Mucosa of stomach (tissue), 1 donor: ENCODE data around the gene CYTH4.

Experiments used
- H3K27me3 ChIP-seq: one replicate; pipeline ENCODE4 v1.7.0; 2013; ENCODE audit warnings: mild to moderate bottlenecking, low read length; ENCODE audit not compliant: control insufficient read depth, insufficient read depth
- H3K36me3 ChIP-seq: one replicate; pipeline ENCODE4 v1.7.0; 2013; ENCODE audit warnings: low read length; ENCODE audit not compliant: control insufficient read depth, insufficient read depth
- H3K4me1 ChIP-seq: one replicate; pipeline ENCODE4 v1.7.0; 2013; ENCODE audit warnings: mild to moderate bottlenecking, low read length; ENCODE audit not compliant: control insufficient read depth, insufficient read depth
- H3K4me3 ChIP-seq: one replicate; pipeline ENCODE4 v1.7.0; 2013; ENCODE audit warnings: low read length
- H3K9ac ChIP-seq: one replicate; pipeline ENCODE4 v1.7.0; 2013; ENCODE audit warnings: mild to moderate bottlenecking, low read length, moderate library complexity
- H3K9me3 ChIP-seq: one replicate; pipeline ENCODE4 v1.7.0; 2013; ENCODE audit warnings: mild to moderate bottlenecking, low read length, moderate library complexity; ENCODE audit not compliant: control insufficient read depth
- donor health status: Pancreatic carcinoma.

The CYTH4 gene

GRCh38 chr22:37310815-37311595 lies 28.7 kb downstream of the CYTH4 start:
- peaks cover 19% of the 10 kb centered on the region for H3K4me1 ChIP-seq
- H3K27me3 ChIP-seq: no peaks in the 10 kb centered on the region
- H3K9me3 ChIP-seq: no peaks in the 10 kb centered on the region
- H3K9ac ChIP-seq: no peak overlapping the region
- H3K36me3 ChIP-seq: no peaks in the 10 kb centered on the region
- no peak overlapping the region for H3K4me3 ChIP-seq

- no peaks in the 10 kb centered on the region for H3K9me3 ChIP-seq
- H3K27me3 ChIP-seq: no peaks in the 10 kb centered on the region
- H3K36me3 ChIP-seq: no peaks in the 10 kb centered on the region
- no peak overlapping the region for H3K9ac ChIP-seq
- H3K4me3 ChIP-seq: no peak overlapping the region
- H3K4me1 ChIP-seq: peaks cover 16% of the 10 kb centered on the region
Observed at GRCh38 chr22:37311761-37312312, 29.5 kb downstream of the CYTH4 start.

GRCh38 chr22:37312549-37313183 lies 30.4 kb downstream of the CYTH4 start:
- no peak overlapping the region for H3K4me3 ChIP-seq
- no peaks in the 10 kb centered on the region for H3K27me3 ChIP-seq
- peaks cover 13% of the 10 kb centered on the region for H3K4me1 ChIP-seq
- H3K9me3 ChIP-seq: no peaks in the 10 kb centered on the region
- no peak overlapping the region for H3K9ac ChIP-seq
- no peaks in the 10 kb centered on the region for H3K36me3 ChIP-seq

GRCh38 chr22:37313376-37314314 lies 31.3 kb downstream of the CYTH4 start:
- H3K9ac ChIP-seq: no peak overlapping the region
- H3K9me3 ChIP-seq: no peaks in the 10 kb centered on the region
- H3K27me3 ChIP-seq: no peaks in the 10 kb centered on the region
- no peak overlapping the region for H3K4me3 ChIP-seq
- no peaks in the 10 kb centered on the region for H3K36me3 ChIP-seq
- peaks cover 7% of the 10 kb centered on the region for H3K4me1 ChIP-seq

- H3K36me3 ChIP-seq: no peaks in the 10 kb centered on the region
- H3K4me1 ChIP-seq: peaks cover 7% of the 10 kb centered on the region
- H3K4me3 ChIP-seq: no peak overlapping the region
- H3K9me3 ChIP-seq: no peaks in the 10 kb centered on the region
- no peaks in the 10 kb centered on the region for H3K27me3 ChIP-seq
- no peak overlapping the region for H3K9ac ChIP-seq
Observed at GRCh38 chr22:37314315-37315074, 32.2 kb downstream of the CYTH4 start.

- H3K4me1 ChIP-seq: peaks cover 15% of the 10 kb centered on the region
- H3K36me3 ChIP-seq: no peaks in the 10 kb centered on the region
- H3K9ac ChIP-seq: no peak overlapping the region
- no peak overlapping the region for H3K4me3 ChIP-seq
- no peaks in the 10 kb centered on the region for H3K9me3 ChIP-seq
- H3K27me3 ChIP-seq: no peaks in the 10 kb centered on the region
Observed at GRCh38 chr22:37316405-37316804, 34.1 kb downstream of the CYTH4 start.

- no peaks in the 10 kb centered on the region for H3K36me3 ChIP-seq
- no peak overlapping the region for H3K9ac ChIP-seq
- H3K4me3 ChIP-seq: no peak overlapping the region
- peaks cover 18% of the 10 kb centered on the region for H3K4me1 ChIP-seq
- no peaks in the 10 kb centered on the region for H3K9me3 ChIP-seq
- no peaks in the 10 kb centered on the region for H3K27me3 ChIP-seq
Observed at GRCh38 chr22:37316875-37317371, 34.6 kb downstream of the CYTH4 start.

- Histone ChIP-seq H3K36me3 (no peaks in the 10 kb centered on the region), H3K4me3 (no peak overlapping the region), H3K4me1 (peaks cover 25% of the 10 kb centered on the region), H3K9me3 (no peaks in the 10 kb centered on the region), H3K27me3 (no peaks in the 10 kb centered on the region), H3K9ac (no peak overlapping the region)
Observed at GRCh38 chr22:37317698-37318210, 35.4 kb downstream of the CYTH4 start.

- H3K9ac ChIP-seq: no peak overlapping the region
- H3K27me3 ChIP-seq: no peaks in the 10 kb centered on the region
Observed at GRCh38 chr22:37318364-37319109, 36.2 kb downstream of the CYTH4 start.

GRCh38 chr22:37319469-37319868 lies 37.2 kb downstream of the CYTH4 start:
- no peaks in the 10 kb centered on the region for H3K9me3 ChIP-seq
- no peaks in the 10 kb centered on the region for H3K27me3 ChIP-seq
- H3K4me1 ChIP-seq: peaks cover 36% of the 10 kb centered on the region
- H3K36me3 ChIP-seq: no peaks in the 10 kb centered on the region
- H3K9ac ChIP-seq: no peak overlapping the region
- H3K4me3 ChIP-seq: no peak overlapping the region

More at GRCh38 chr22:37318364-37319109, 36.2 kb downstream of the CYTH4 start:
- H3K9me3 ChIP-seq: no peaks in the 10 kb centered on the region
- peaks cover 29% of the 10 kb centered on the region for H3K4me1 ChIP-seq
- no peak overlapping the region for H3K4me3 ChIP-seq
- no peaks in the 10 kb centered on the region for H3K36me3 ChIP-seq
